GM11168 (cell line): Measurements from ENCODE around the gene OSBPL10.

ENCODE experiments used
- in situ Hi-C: fragments of 300-500 bp; cut with MboI; formaldehyde crosslinking; loops from one replicate; pipeline ENCODE4 v1.12.0; 2022; ENCODE audit warnings: low sequenced_read_pairs; ENCODE audit not compliant: unreplicated experiment

The OSBPL10 gene

GRCh38 chr3:31828007-31828406 is 153.1 kb downstream of the OSBPL10 start:
- in situ Hi-C loops: no loop called here

DNA sequence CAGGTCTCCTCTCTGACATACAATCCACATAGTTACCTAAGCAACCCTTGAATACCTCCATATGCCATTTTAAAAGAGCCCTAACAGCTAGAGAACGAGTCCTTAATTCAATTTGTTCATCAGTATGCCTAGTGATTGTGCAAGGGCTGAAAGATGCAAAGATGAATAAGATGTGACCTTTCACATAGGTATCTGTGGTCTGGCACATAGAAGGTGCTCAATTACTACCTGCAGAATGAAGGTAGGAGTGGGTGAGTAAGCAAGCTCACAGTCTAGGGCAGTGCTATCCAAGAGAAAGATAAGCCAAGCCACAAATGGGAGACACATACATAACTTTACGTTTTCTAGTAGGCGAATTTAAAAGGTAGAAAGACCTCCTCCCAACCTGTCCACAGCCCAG is 157.9 kb downstream of the OSBPL10 start:
- in situ Hi-C loops: no loop called here

GRCh38 chr3:31821118-31821517 is 159.9 kb downstream of the OSBPL10 start:
- in situ Hi-C loops: no loop called here

- in situ Hi-C loops: no loop called here
These were observed 161.6 kb downstream of the OSBPL10 start for GRCh38 chr3:31819441-31819840.

GRCh38 chr3:31817411-31817966 is 163.6 kb downstream of the OSBPL10 start:
- in situ Hi-C loops: no loop called here

DNA sequence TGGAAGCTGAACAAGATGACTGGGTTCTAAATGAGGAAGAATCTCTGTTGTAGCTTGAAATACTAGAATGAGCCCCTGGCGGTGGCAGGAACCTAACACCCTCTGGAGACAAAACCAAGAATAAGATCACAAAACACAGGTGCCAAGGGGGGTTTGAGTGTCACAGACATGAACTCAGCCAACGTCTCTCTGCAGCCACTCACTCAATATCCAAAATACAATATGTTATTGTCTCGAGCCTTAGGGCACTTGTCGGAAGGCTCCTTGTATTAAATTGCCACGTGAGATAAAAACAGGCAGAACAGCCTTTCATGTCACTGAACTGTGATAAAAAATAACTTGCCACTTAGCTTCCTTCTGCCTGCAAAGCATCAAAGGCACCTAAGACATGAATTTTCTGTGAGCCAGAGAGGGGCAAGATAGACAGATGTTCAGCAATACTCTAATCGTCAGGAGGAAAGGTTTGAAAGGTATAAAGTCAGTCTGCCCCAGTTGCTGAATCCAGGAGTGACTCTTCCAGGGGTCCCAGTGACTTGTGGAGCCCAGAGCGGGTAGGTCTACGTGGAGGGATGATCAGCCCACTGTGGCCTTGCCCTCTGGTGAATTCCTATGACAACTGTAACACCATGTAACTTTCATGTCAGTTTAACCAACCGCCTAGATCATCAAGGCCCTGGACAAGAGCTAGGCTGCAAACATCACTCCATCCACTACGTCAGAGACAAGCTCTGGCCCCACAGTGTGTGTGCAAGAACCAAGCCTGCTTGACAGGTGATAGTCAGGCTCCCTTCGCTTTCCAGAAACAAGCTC is 165.2 kb downstream of the OSBPL10 start:
- in situ Hi-C loops: no loop called here

- in situ Hi-C loops: no loop called here
These were observed 166.1 kb downstream of the OSBPL10 start for GRCh38 chr3:31815006-31815405.

DNA sequence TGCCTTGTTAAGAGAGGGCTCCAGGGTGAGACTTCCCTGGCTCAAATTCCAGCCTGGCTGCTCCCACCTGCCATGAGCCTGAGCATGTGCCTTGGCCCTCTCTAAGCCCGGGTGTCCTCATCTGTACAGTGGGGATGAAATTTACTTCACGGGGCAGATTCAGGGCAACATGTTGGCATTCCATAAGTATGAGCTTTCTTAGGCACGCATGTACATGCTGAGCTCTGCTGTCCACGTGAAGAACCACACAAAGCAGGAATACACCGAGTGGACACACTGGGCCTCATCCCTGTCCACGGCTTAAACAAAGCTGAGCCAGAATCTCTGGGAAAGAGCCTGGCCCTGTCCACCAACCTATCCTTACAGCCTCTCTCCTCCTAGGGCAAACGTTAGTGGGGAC is 167.4 kb downstream of the OSBPL10 start:
- in situ Hi-C loops: no loop called here

DNA sequence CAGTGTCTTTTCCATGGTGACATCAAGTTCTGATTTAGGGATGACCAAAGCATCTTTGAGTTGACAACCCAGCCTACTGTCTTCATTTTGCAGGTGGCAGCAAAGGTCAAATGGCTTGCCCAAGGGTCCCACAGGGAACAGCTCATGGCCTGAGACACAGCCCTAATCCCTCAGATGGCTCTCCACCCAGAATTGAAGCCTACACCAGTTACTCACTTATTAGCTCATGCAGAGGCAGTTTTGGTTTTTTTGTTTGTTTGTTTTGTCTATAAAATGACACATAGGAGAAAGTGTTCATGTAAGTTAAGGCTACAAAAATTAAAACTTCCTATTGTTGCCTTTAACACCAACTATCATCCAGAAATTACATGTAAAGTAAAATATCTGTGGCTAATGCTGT is 167.9 kb downstream of the OSBPL10 start:
- in situ Hi-C loops: no loop called here

DNA sequence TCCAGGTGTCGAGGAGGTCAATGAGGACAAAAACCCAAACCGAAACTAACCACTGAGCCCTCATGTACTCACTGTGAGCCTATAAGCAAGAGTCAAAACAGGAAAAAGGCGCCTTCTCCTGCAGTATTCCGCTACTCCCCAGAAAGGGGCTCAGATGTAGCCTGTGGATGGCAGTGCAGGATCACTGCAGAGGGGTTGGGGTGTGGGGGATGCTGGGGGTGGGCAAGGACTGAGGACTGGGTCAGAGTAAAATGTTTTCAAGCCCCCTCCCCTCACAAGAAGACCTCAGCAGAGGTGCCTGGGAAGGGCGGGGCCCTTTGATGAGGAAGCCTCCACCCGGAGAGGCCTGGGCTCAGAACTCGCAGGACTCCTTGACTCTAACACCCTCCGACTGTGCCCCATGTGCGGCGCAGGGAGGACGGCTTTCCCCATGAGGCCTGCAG is 170.1 kb downstream of the OSBPL10 start:
- in situ Hi-C loops: no loop called here

- in situ Hi-C loops: no loop called here
These were observed 172.8 kb downstream of the OSBPL10 start for GRCh38 chr3:31808143-31808720.

GRCh38 chr3:31804251-31805051 is 176.6 kb downstream of the OSBPL10 start:
- in situ Hi-C loops: no loop called here

DNA sequence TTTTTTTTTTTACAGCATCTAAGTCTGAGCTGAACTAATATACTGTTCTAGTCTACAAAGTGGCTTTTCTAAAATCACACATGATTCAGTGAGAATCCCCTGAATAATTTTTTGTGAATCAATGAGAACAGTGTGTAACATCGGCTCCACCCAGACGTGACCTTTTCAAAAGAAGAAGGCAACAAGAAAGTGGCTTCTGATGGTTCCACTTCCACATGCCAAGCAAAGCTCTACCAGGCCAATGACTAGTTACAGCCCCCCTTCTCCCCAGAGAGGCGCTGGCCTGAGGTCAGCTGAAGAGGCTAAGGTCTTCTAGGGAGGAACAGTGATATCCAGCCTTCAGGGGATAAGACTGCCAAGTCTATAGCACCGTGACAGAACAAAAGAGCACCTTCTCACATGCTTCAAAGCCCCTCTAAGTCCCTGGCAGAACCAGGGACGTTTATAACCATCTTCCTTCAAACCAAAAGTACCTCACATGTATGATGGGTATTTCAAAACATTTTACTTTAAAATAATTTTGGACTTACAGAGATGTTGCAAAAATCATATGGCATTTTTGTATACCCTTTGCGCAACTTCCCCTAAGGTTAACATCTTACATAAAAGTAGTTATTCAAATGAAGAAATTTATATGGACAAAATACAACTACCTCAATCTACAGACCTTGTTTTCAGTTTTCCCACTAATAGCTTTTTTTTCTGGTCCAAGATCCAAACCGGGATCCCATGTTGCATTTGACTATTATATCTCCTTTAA is 177.9 kb downstream of the OSBPL10 start:
- in situ Hi-C loops: no loop called here

DNA sequence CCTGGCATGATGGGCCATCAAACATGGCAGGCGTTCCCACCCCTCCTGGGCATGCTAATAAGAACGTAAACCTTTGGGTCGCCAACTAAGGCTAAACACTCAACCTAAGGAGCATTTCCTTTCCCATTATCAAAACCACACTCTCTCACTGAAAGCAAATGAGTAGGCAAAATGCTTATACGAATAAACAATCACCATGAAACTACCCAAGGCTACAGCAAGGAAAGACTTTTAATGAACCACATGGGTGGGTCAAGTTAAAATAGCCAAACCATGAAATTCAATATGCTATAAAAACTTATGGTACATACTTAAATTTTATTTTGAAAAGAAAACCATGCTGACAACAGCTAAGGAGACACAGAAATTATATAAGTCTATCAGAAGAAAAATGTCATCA is 180.6 kb downstream of the OSBPL10 start:
- in situ Hi-C loops: no loop called here

DNA sequence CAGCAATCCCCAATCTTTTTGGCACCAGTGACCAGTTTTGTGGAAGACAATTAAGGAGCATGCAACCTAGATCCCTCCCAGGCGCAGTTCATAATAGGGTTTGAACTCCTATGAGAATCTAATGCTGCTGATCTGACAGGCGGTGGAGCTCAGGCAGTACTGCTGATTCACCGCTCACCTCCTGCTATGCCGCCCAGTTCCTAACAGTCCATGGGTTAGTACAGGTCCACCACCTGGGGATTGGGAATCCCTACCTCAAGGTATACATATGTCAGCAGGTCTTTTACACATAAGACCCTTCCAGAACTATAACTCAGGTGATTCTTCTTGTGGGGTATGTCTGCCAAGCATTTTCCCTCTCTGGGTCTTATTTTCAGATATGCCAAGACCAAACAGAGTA is 182.2 kb downstream of the OSBPL10 start:
- in situ Hi-C loops: no loop called here

GRCh38 chr3:31793821-31794220 is 187.2 kb downstream of the OSBPL10 start:
- in situ Hi-C loops: no loop called here

GRCh38 chr3:31791090-31791430 is 190.0 kb downstream of the OSBPL10 start:
- in situ Hi-C loops: no loop called here

- in situ Hi-C loops: no loop called here
These were observed 190.6 kb downstream of the OSBPL10 start for GRCh38 chr3:31790193-31791089.

DNA sequence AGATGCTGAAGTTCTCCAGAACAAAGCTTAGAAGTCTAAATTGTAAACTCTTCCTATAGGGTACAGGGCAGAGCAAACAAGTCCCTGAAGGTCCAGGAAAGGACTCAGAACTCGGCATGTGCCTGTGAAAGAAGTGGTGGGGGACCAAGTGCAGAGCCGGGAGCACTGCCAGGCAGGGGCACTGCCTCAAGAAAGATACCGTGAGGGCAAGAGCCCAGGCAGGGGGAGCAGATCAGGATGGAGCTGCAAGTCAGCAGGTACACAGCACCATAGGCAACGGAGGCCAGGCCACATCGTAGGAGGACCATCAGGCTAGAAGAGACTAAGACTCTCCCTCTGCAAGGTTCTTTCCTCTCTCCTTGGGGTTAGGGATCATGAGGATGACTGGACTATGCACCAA is 191.6 kb downstream of the OSBPL10 start:
- in situ Hi-C loops: no loop called here
